GM12878 (cell line): ENCODE measurements around the gene PRDX1. TPM values are rescaled to one million over a fixed set of nuclear protein-coding genes. Genes with fewer than 3 reads are reported as not detected.

Experiments
- ATAC-seq: fragments of 200-7000 bp; cut with Tn5 transposase; 3 replicates; pipeline ENCODE4 v1.9.1; 2020; ENCODE audit warnings: mild to moderate bottlenecking, moderate library complexity
- BruUV-seq: library from RNA; stranded (reverse); fragments of 400-500 nt; replicated peaks from 2 replicates; lab custom pipeline; 2021; lab: Mats Ljungman, UMichigan
- CTCF ChIA-PET: fragments of 300-600 bp; sonication (Branson Sonifier 250); formaldehyde crosslinking; extraction: SDS; loops from one replicate; lab custom pipeline; 2021; ENCODE audit warnings: inconsistent platforms; lab: Yijun Ruan, JAX
- POLR2A ChIA-PET: fragments of 350-600 bp; formaldehyde crosslinking; extraction: SDS; loops from one replicate; lab custom pipeline; 2021; ENCODE audit warnings: inconsistent platforms; lab: Charles Lee
- RAD21 ChIA-PET: fragments of 300-600 bp; sonication (Branson Sonifier 250); formaldehyde crosslinking; loops from one replicate; lab custom pipeline; 2023; ENCODE audit warnings: antibody characterized with exemption; ENCODE audit not compliant: unreplicated experiment; lab: Charles Lee
- SMC1A ChIA-PET: fragments of 300-600 bp; sonication (Branson Sonifier 250); formaldehyde crosslinking; loops from one replicate; lab custom pipeline; 2023; ENCODE audit not compliant: unreplicated experiment, uncharacterized antibody; lab: Charles Lee
- DNase-seq: peaks from one replicate; pipeline ENCODE4 v3.0.0-alpha.2; 2011; ENCODE audit warnings: low read depth, low spot score
- FAIRE-seq: peaks from 3 replicates; lab custom pipeline; 2011; peaks lifted over from hg19 to GRCh38; lab: Jason Lieb, UNC
- H2AFZ ChIP-seq: 2 replicates; pipeline ENCODE4 v1.6.0; 2011; ENCODE audit warnings: low read depth, low read length, control low read depth; ENCODE audit not compliant: control insufficient read depth
- H3K27ac ChIP-seq: 2 replicates; pipeline ENCODE4 v1.5.1; 2011; ENCODE audit warnings: control low read depth; ENCODE audit not compliant: control insufficient read depth, insufficient read depth
- H3K27me3 ChIP-seq, 2 experiments: replicated peaks in 1 of 2; 2 replicates each; pipeline versions ENCODE4 v1.6.0 to v1.6.1; 2011; ENCODE audit warnings: low read length in 1 of 2; ENCODE audit not compliant: control insufficient read depth in 2 of 2, insufficient read depth in 2 of 2
- H3K36me3 ChIP-seq, 2 experiments: 2 replicates each; pipeline ENCODE4 v1.5.1; 2011; ENCODE audit warnings: low read length in 1 of 2; ENCODE audit not compliant: control insufficient read depth in 2 of 2, insufficient read depth in 2 of 2
- H3K4me1 ChIP-seq: 2 replicates; pipeline ENCODE4 v1.6.1; 2011; ENCODE audit warnings: mild to moderate bottlenecking, low read length, moderate library complexity, mixed read lengths; ENCODE audit not compliant: control insufficient read depth, insufficient read depth
- H3K4me2 ChIP-seq: 2 replicates; pipeline ENCODE4 v1.6.0; 2011; ENCODE audit warnings: control low read depth; ENCODE audit not compliant: control insufficient read depth, insufficient read depth
- H3K4me3 ChIP-seq: fragments of 200-600 bp; sonication (generic); 2 replicates; pipeline ENCODE4 v1.5.1; 2016
- H3K79me2 ChIP-seq: 2 replicates; pipeline ENCODE4 v1.6.0; 2011; ENCODE audit warnings: low read length; ENCODE audit not compliant: control insufficient read depth, insufficient read depth
- H3K9ac ChIP-seq: 2 replicates; pipeline ENCODE4 v1.8.0; 2011; ENCODE audit warnings: low read length, control low read depth, mixed read lengths; ENCODE audit not compliant: control insufficient read depth, insufficient read depth
- H3K9me3 ChIP-seq: replicated peaks from 3 replicates; pipeline ENCODE4 v1.5.1; 2011; ENCODE audit warnings: mild to moderate bottlenecking, low read length; ENCODE audit not compliant: control insufficient read depth, insufficient read depth
- H4K20me1 ChIP-seq: 2 replicates; pipeline ENCODE4 v1.6.0; 2011; ENCODE audit not compliant: control insufficient read depth, insufficient read depth
- BACH1 ChIP-seq: fragments of 450-650 bp; IDR thresholded peaks from 2 replicates; pipeline ENCODE4 v1.6.1; 2017; ENCODE audit warnings: mild to moderate bottlenecking, borderline replicate concordance
- CHD4 ChIP-seq: fragments of 200-600 bp; sonication (generic); IDR thresholded peaks from 2 replicates; pipeline ENCODE4 v1.6.1; 2016; ENCODE audit warnings: mild to moderate bottlenecking
- DPF2 ChIP-seq: fragments of 450-650 bp; IDR thresholded peaks from 2 replicates; pipeline ENCODE4 v1.6.1; 2017; ENCODE audit warnings: mild to moderate bottlenecking
- JUNB ChIP-seq: IDR thresholded peaks from 2 replicates; pipeline ENCODE4 v1.6.1; 2016; ENCODE audit warnings: antibody characterized with exemption, mild to moderate bottlenecking
- KDM1A ChIP-seq: fragments of 200-600 bp; sonication (generic); IDR thresholded peaks from 2 replicates; pipeline ENCODE4 v1.6.1; 2016; ENCODE audit warnings: borderline replicate concordance
- PML ChIP-seq: IDR thresholded peaks from 2 replicates; pipeline ENCODE4 v1.6.1; 2012; ENCODE audit warnings: low read length, inconsistent platforms
- POU2F2 ChIP-seq: IDR thresholded peaks from 3 replicates; pipeline ENCODE4 v1.6.1; 2011; ENCODE audit warnings: low read depth, mild to moderate bottlenecking, low read length, borderline replicate concordance
- REST ChIP-seq: IDR thresholded peaks from 2 replicates; pipeline ENCODE4 v1.6.1; 2012; ENCODE audit warnings: mild to moderate bottlenecking, low read depth, low read length
- SMC3 ChIP-seq: IDR thresholded peaks from 2 replicates; pipeline ENCODE4 v1.6.1; 2011; ENCODE audit warnings: low read length, improper control_type of control experiment, borderline replicate concordance
- TAF1 ChIP-seq: IDR thresholded peaks from 2 replicates; pipeline ENCODE4 v1.6.1; 2011; ENCODE audit warnings: mild to moderate bottlenecking, low read depth, low read length, borderline replicate concordance
- TARDBP ChIP-seq: IDR thresholded peaks from 2 replicates; pipeline ENCODE4 v1.6.1; 2016; ENCODE audit warnings: borderline replicate concordance
- WGBS: methylation state at CpG from one replicate; pipeline ENCODE4 v1.1.6; 2016; ENCODE audit warnings: low lambda C conversion rate; ENCODE audit not compliant: insufficient replicate concordance, insufficient coverage; ENCODE audit errors: missing lambda C conversion rate; 5-methylcytosine and 5-hydroxymethylcytosine counted together
- in situ Hi-C: fragments of 300-500 bp; cut with MboI; formaldehyde crosslinking; loops from 9 replicates; pipeline ENCODE4 v1.14.3; 2018; ENCODE audit warnings: mixed read lengths
- intact Hi-C: fragments of 100-400 bp; cut with micrococcal nuclease; formaldehyde crosslinking; loops from one replicate; pipeline ENCODE4 v1.14.2; 2022; ENCODE audit not compliant: unreplicated experiment
- polyA plus RNA-seq, 11 experiments: library from polyadenylated mRNA; depleted of rRNA in 4 of 11; unstranded in 6 of 11; stranded (reverse) in 5 of 11; fragments of >200 nt; fragmentation: Nextera tagmentation in 4 of 11; fragmentation: Illumina TruSeq in 1 of 11; extraction: Ambion mirVana in 4 of 11; extraction: Trizol in 1 of 11; gene quantifications; 1 replicate in 1 of 11; 2 replicates in 10 of 11; pipeline versions ENCODE4 v1.2.1 to v1.2.3, GENCODE V29; 2011 to 2016; ENCODE audit warnings: inconsistent platforms in 2 of 11, missing spikeins in 2 of 11, low read depth in 1 of 11
- total RNA-seq, 4 experiments: library from RNA; depleted of rRNA in 3 of 4; stranded (reverse); fragments of >200 nt in 3 of 4; fragmentation: Illumina TruSeq in 1 of 4; extraction: Trizol in 1 of 4; gene quantifications; 2 replicates each; pipeline versions ENCODE4 v1.2.1 to v1.2.3, GENCODE V29; 2013 to 2021
- TF ChIP-seq, protein P1 (sequence below): IDR thresholded peaks from 2 replicates; pipeline ENCODE4 v1.6.1; 2011; ENCODE audit warnings: borderline replicate concordance, low read depth, mild to moderate bottlenecking, moderate library complexity, mixed read lengths, low read length; ENCODE audit not compliant: insufficient read depth; ENCODE audit errors: extremely low read length

The PRDX1 gene
- total and polyA plus RNA-seq, 10 of the 15 experiments (the other 5 are each of a cell fraction or from before 2014, with no cell fraction given) = 659 to 1,775 (median 811) TPM

GRCh38 chr1:45499415-45499769 lies 22.3 kb downstream of the PRDX1 start:
- H3K4me2 ChIP-seq = peak overlapping the region; percentile 91
- TF ChIP-seq BACH1 (0 out of 2 replicates have a peak, but pooled peaks have one; percentile 5), PML (no peak), KDM1A (no peak), SMC3 (0 out of 2 replicates have a peak, but pooled peaks have one; percentile 3)
- TF ChIP-seq, all 136 proteins: peak for 2
- intact Hi-C loops = no loop called here
- no peak for DNase-seq
- H3K27me3 ChIP-seq = no peaks in the 10 kb centered on the region
- ChIA-PET CTCF (interaction anchor here (0.9 to 7.4 kb wide), 13 partner anchors 8 to 767 kb away, joined by 3 to 84 read pairs (median 5); partner anchors contain the start of genes AKR1A1, MUTYH, PRDX1 and TESK2), POLR2A (interaction anchor here (0.7 to 5.0 kb wide), 14 partner anchors 9 to 196 kb away, joined by 3 to 42 read pairs (median 4); partner anchors contain the start of genes AKR1A1, MUTYH, NASP and PRDX1), SMC1A (interaction anchor here (0.9 to 4.3 kb wide), 19 partner anchors 7 to 488 kb away, joined by 3 to 47 read pairs (median 5); partner anchors contain the start of genes AKR1A1, HECTD3, MUTYH and NASP), RAD21 (interaction anchor here (0.5 to 4.8 kb wide), 14 partner anchors 8 to 485 kb away, joined by 3 to 47 read pairs (median 10); partner anchors contain the start of genes AKR1A1, MUTYH, NASP and PRDX1)
- H3K9me3 ChIP-seq = no peaks in the 10 kb centered on the region
- peak overlapping the region; percentile 70 for H3K9ac ChIP-seq
- BruUV-seq = no TSS peak
- peak overlapping the region; percentile 94 for H2AFZ ChIP-seq
- no peak for FAIRE-seq
- H3K4me1 ChIP-seq = peaks cover 15% of the 10 kb centered on the region
- in situ Hi-C loops = loop anchor here (10.0 kb wide), 1 partner anchor 765 kb away; the partner anchor contains the start of genes KIF2C and RNU5D-1
- peaks cover 9% of the 10 kb centered on the region for H3K79me2 ChIP-seq
- no peaks in the 10 kb centered on the region for H3K36me3 ChIP-seq
- H3K4me3 ChIP-seq = peak overlapping the region; percentile 93
- H3K27ac ChIP-seq = peak overlapping the region; percentile 54
- WGBS = 2% methylated on average over 7 of the region's 7 CpGs
- ATAC-seq = no peak; the same call in 2 of the 3 replicates
- H4K20me1 ChIP-seq = no peaks in the 10 kb centered on the region

- ATAC-seq = no peak
- H3K4me2 ChIP-seq = no peak overlapping the region
- no peaks in the 10 kb centered on the region for H3K9me3 ChIP-seq
- H3K79me2 ChIP-seq = peaks cover 9% of the 10 kb centered on the region
- POLR2A ChIA-PET = interaction anchor here (2.4 to 5.0 kb wide), 2 partner anchors 47 to 158 kb away, joined by 18 to 28 read pairs; partner anchors contain the start of genes MUTYH and TOE1
- peaks cover 9% of the 10 kb centered on the region for H3K4me1 ChIP-seq
- no peak for DNase-seq
- in situ Hi-C loops = loop anchor here (10.0 kb wide), 1 partner anchor 763 kb away; the partner anchor contains the start of genes KIF2C and RNU5D-1
- H3K9ac ChIP-seq = no peak overlapping the region
- CTCF ChIA-PET = interaction anchor here (0.9 to 7.4 kb wide), 6 partner anchors 9 to 158 kb away, joined by 3 to 84 read pairs (median 6); partner anchors contain the start of genes MUTYH and TOE1
- no peaks in the 10 kb centered on the region for H3K36me3 ChIP-seq
- H3K4me3 ChIP-seq = no peak overlapping the region; the same call in 1 of the 2 replicates
- no peak overlapping the region for H2AFZ ChIP-seq
- BruUV-seq = no TSS peak
- H3K27ac ChIP-seq = no peak overlapping the region
- intact Hi-C loops = no loop called here
- SMC1A ChIA-PET = interaction anchor here (0.9 to 4.3 kb wide), 7 partner anchors 28 to 191 kb away, joined by 3 to 47 read pairs (median 3); partner anchors contain the start of genes MUTYH and NASP
- RAD21 ChIA-PET = interaction anchor here (0.7 to 4.2 kb wide), 4 partner anchors 53 to 158 kb away, joined by 3 to 25 read pairs (median 16); partner anchors contain the start of genes AKR1A1, MUTYH and TOE1
- H3K27me3 ChIP-seq = no peaks in the 10 kb centered on the region
- FAIRE-seq = no peak
- no peaks in the 10 kb centered on the region for H4K20me1 ChIP-seq
- TF ChIP-seq POU2F2 (no peak), TARDBP (no peak), REST (no peak), TAF1 (no peak), JUNB (no peak), CHD4 (no peak), DPF2 (no peak)
- TF ChIP-seq, protein P1, sequence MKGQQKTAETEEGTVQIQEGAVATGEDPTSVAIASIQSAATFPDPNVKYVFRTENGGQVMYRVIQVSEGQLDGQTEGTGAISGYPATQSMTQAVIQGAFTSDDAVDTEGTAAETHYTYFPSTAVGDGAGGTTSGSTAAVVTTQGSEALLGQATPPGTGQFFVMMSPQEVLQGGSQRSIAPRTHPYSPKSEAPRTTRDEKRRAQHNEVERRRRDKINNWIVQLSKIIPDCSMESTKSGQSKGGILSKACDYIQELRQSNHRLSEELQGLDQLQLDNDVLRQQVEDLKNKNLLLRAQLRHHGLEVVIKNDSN = no peak
Measured at GRCh38 chr1:45498279-45498678, 23.4 kb downstream of the PRDX1 start.
